ENCODE data around the gene TIMM17B. TPM values are rescaled to one million over a fixed set of nuclear protein-coding genes. Genes with fewer than 3 reads are reported as not detected.
"Not testable (repeated sequence)": the region's sequence is repeated elsewhere in the genome, so short reads cannot be mapped to it uniquely, and the experiment has no call there.

TIMM17B gene
- total RNA-seq, 3 donors from 2014 or later: 32.3 to 40.8 (median 35.4) TPM

GRCh38 chrX:48890934-48891401, 6.6 kb downstream of the TIMM17B start:
- Histone ChIP-seq H3K4me3 (peak overlapping the region; percentile 59 to 86 (median 64)), H3K4me1 (no peaks in the 10 kb centered on the region), H3K27me3 (peaks cover 0 to 37% of the 10 kb centered on the region in 2 donors), H3K9me3 (no peaks in the 10 kb centered on the region), H3K27ac (peak overlapping the region; percentile 83 to 85), H3K36me3 (no peaks in the 10 kb centered on the region)
- no peak for TF ChIP-seq POLR2AphosphoS5 (IDR thresholded peaks at IDR 0.05)
- TF ChIP-seq, protein P1, sequence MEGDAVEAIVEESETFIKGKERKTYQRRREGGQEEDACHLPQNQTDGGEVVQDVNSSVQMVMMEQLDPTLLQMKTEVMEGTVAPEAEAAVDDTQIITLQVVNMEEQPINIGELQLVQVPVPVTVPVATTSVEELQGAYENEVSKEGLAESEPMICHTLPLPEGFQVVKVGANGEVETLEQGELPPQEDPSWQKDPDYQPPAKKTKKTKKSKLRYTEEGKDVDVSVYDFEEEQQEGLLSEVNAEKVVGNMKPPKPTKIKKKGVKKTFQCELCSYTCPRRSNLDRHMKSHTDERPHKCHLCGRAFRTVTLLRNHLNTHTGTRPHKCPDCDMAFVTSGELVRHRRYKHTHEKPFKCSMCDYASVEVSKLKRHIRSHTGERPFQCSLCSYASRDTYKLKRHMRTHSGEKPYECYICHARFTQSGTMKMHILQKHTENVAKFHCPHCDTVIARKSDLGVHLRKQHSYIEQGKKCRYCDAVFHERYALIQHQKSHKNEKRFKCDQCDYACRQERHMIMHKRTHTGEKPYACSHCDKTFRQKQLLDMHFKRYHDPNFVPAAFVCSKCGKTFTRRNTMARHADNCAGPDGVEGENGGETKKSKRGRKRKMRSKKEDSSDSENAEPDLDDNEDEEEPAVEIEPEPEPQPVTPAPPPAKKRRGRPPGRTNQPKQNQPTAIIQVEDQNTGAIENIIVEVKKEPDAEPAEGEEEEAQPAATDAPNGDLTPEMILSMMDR (IDR thresholded peaks at IDR 0.05): no peak
- no peak for TF ChIP-seq POLR2A (IDR thresholded peaks at IDR 0.05)
- intact Hi-C loops (cut with DNase I; ENCODE audit: low total_unique reads): loop anchor here (10.0 kb wide), 1 partner anchor 216 kb away; no protein-coding TSS in a partner anchor
- no peak for DNase-seq (ENCODE audit: low spot score in 2 of 2)

GRCh38 chrX:48890296-48890925, 7.2 kb downstream of the TIMM17B start:
- Histone ChIP-seq H3K4me3 (peak overlapping the region; percentile 59 to 86 (median 64)), H3K9me3 (no peaks in the 10 kb centered on the region), H3K27me3 (peaks cover 0 to 37% of the 10 kb centered on the region in 2 donors), H3K4me1 (no peaks in the 10 kb centered on the region), H3K36me3 (no peaks in the 10 kb centered on the region), H3K27ac (peak overlapping the region; percentile 83 to 85)
- intact Hi-C loops (cut with DNase I; ENCODE audit: low total_unique reads): loop anchor here (10.0 kb wide), 1 partner anchor 216 kb away; no protein-coding TSS in a partner anchor
- no peak for TF ChIP-seq POLR2A (IDR thresholded peaks at IDR 0.05)
- TF ChIP-seq POLR2AphosphoS5 (IDR thresholded peaks at IDR 0.05): no peak
- TF ChIP-seq, protein P1 (IDR thresholded peaks at IDR 0.05): no peak
- no peak for DNase-seq (ENCODE audit: low spot score in 2 of 2)

DNA sequence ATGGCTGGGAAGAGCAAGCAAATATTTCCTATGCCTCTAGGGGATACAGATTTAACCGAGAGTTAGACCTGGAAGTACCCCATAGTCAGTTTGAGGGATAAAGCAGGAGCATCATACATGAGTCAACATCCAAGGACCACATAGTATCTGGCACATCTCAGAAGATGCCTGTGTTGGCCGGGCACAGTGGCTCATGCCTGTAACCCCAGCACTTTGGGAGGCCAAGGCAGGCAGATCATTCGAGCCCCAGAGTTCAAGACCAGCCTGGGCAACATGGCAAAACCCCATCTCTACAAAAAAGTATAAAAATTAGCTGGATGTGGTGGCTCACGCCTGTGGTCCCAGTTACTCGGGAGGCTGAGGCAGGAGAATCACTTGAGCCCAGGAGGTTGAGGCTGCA, 11.0 kb downstream of the TIMM17B start:
- H3K36me3 ChIP-seq; H3K4me1 ChIP-seq; H3K9me3 ChIP-seq; DNase-seq (ENCODE audit: low spot score in 2 of 2); H3K4me3 ChIP-seq; intact Hi-C loops (cut with DNase I; ENCODE audit: low total_unique reads); H3K27ac ChIP-seq: not testable (repeated sequence)
- peaks cover 0 to 21% of the 10 kb centered on the region in 2 donors for H3K27me3 ChIP-seq

- no peak for DNase-seq (ENCODE audit: low spot score in 2 of 2)
- intact Hi-C loops (cut with DNase I; ENCODE audit: low total_unique reads): no loop called here
- no peaks in the 10 kb centered on the region for H3K9me3 ChIP-seq
- H3K27ac ChIP-seq: no peak overlapping the region
- H3K36me3 ChIP-seq: no peaks in the 10 kb centered on the region
- H3K4me3 ChIP-seq: no peak overlapping the region
- TF ChIP-seq, protein P1 (IDR thresholded peaks at IDR 0.05): no peak
- TF ChIP-seq POLR2AphosphoS5 (IDR thresholded peaks at IDR 0.05) (no peak), POLR2A (IDR thresholded peaks at IDR 0.05) (no peak)
- H3K4me1 ChIP-seq: no peaks in the 10 kb centered on the region
- peaks cover 0 to 14% of the 10 kb centered on the region in 2 donors for H3K27me3 ChIP-seq
Measured at GRCh38 chrX:48883729-48884128, 13.8 kb downstream of the TIMM17B start.

DNA sequence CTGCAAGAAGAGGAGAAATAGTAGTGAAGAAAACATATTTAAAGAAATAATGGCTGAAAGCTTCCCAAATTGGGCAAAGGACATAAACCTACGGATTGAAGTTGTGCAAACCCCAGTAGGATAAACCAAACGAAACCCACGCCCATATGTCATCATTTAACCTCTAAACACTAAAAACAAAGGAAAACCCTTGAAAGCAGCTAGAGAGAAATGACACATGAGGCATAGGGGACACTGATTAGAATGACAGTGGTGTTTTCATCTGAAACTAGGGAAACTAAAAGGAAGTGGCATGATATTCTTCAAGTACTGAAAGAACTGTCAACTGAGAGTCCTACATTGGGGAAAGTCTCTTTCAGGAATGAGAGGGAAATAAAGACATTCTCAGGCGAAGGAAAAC, 20.6 kb downstream of the TIMM17B start:
- not testable (repeated sequence) for H3K4me3 ChIP-seq; H3K36me3 ChIP-seq; H3K9me3 ChIP-seq; H3K4me1 ChIP-seq; H3K27ac ChIP-seq; DNase-seq (ENCODE audit: low spot score in 2 of 2); H3K27me3 ChIP-seq
- intact Hi-C loops (cut with DNase I; ENCODE audit: low total_unique reads): loop anchor here (10.0 kb wide), 1 partner anchor 1688 kb away; no protein-coding TSS in a partner anchor

DNA sequence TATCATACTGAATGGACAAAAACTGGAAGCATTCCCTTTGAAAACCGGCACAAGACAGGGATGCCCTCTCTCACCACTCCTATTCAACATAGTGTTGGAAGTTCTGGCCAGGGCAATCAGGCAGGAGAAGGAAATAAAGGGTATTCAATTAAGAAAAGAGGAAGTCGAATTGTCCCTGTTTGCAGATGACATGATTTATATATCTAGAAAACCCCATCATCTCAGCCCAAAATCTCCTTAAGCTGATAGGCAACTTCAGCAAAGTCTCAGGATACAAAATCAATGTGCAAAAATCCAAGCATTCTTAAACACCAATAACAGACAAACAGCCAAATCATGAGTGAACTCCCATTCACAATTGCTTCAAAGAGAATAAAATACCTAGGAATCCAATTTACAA, 25.6 kb downstream of the TIMM17B start:
- H3K27ac ChIP-seq; H3K4me1 ChIP-seq; H3K36me3 ChIP-seq; H3K4me3 ChIP-seq; DNase-seq (ENCODE audit: low spot score in 2 of 2); H3K27me3 ChIP-seq; H3K9me3 ChIP-seq: not testable (repeated sequence)
- intact Hi-C loops (cut with DNase I; ENCODE audit: low total_unique reads): loop anchor here (10.0 kb wide), 1 partner anchor 1693 kb away; no protein-coding TSS in a partner anchor

Data from breast epithelium (tissue), 4 donors.